Measurements from ENCODE around the gene TSPAN17. TPM values are rescaled to one million over a fixed set of nuclear protein-coding genes. Genes with fewer than 3 reads are reported as not detected.

Gene TSPAN17
- total RNA-seq, 1 donor from 2014 or later, result 49.8 TPM

DNA sequence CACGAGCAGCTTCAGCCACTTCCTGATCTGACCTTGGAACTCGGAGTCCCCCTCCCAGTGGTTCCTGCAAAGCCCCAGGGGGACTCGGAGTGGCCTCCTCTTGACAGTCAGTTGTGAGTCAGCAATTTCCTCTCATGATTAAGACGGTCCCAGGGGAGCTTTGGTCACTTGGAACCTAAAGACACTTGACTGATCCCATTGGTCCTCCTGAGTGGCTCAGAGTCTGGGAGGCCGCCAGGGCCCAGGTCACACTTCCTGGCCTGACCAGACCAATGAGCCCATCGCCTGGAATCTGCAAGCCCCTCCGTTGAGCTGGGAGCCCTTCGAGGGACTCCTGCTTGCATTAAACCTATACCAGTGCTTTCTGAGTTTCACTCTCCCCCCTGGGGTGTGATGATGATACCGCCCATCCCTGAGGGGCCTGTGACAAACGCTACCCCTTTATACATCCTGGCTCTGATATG is 29.1 kb downstream of the TSPAN17 start:
- TF ChIP-seq, protein P1, sequence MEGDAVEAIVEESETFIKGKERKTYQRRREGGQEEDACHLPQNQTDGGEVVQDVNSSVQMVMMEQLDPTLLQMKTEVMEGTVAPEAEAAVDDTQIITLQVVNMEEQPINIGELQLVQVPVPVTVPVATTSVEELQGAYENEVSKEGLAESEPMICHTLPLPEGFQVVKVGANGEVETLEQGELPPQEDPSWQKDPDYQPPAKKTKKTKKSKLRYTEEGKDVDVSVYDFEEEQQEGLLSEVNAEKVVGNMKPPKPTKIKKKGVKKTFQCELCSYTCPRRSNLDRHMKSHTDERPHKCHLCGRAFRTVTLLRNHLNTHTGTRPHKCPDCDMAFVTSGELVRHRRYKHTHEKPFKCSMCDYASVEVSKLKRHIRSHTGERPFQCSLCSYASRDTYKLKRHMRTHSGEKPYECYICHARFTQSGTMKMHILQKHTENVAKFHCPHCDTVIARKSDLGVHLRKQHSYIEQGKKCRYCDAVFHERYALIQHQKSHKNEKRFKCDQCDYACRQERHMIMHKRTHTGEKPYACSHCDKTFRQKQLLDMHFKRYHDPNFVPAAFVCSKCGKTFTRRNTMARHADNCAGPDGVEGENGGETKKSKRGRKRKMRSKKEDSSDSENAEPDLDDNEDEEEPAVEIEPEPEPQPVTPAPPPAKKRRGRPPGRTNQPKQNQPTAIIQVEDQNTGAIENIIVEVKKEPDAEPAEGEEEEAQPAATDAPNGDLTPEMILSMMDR (IDR thresholded peaks at IDR 0.05), result no peak
- H3K27me3 Mint-ChIP-seq (ENCODE audit: low read depth), result peaks cover 22% of the 10 kb centered on the region
- peaks cover 11% of the 10 kb centered on the region for H3K4me1 Mint-ChIP-seq (ENCODE audit: low read depth)
- peaks cover 1% of the 10 kb centered on the region for H3K36me3 Mint-ChIP-seq (ENCODE audit: low read depth)
- no peak overlapping the region for H3K27ac Mint-ChIP-seq (ENCODE audit: unreplicated experiment)
- no peak for DNase-seq (ENCODE audit: low spot score)
- no peaks in the 10 kb centered on the region for H3K9me3 Mint-ChIP-seq (ENCODE audit: low read depth)
- H3K4me3 Mint-ChIP-seq (ENCODE audit: unreplicated experiment), result no peak overlapping the region

DNA sequence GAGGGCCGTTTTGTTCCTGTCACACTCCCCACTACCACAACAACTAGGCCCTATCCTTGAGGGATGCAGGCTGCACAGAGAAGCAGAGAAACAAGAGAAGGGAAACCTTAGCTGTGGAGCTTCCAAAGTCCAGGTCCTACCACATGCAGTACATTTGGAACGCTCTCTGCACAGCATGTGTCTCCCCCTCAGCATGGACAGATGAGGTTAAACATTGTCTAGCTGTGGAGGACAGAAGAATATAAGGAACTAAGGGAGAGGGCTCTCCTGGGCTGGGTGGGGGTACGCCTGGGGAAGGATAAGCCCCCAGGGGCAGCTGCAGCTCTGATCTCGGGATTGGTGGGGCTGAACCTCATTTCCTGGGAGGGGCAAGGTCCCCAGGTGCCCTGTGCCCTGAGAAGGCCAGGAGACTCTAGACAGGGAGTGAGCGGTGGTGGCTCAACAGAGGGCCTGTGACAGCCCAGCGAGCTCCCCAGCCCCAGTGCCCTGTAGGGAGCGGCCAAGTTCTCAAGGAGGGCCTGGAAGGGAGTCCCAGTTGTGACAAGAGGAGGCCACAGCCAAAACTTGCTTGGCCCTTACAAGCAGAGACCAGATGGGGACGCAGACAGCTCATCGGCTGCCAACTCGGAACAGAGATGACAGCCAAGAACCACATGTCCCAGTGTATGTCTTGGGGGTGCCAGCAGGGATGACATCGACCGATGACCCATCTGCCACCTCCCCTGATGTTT is 30.1 kb downstream of the TSPAN17 start:
- H3K27ac Mint-ChIP-seq (ENCODE audit: unreplicated experiment), result no peak overlapping the region
- no peak for DNase-seq (ENCODE audit: low spot score)
- H3K36me3 Mint-ChIP-seq (ENCODE audit: low read depth), result peaks cover 1% of the 10 kb centered on the region
- TF ChIP-seq, protein P1 (IDR thresholded peaks at IDR 0.05), result no peak
- H3K9me3 Mint-ChIP-seq (ENCODE audit: low read depth), result no peaks in the 10 kb centered on the region
- peaks cover 11% of the 10 kb centered on the region for H3K4me1 Mint-ChIP-seq (ENCODE audit: low read depth)
- no peak overlapping the region for H3K4me3 Mint-ChIP-seq (ENCODE audit: unreplicated experiment)
- peaks cover 22% of the 10 kb centered on the region for H3K27me3 Mint-ChIP-seq (ENCODE audit: low read depth)

DNA sequence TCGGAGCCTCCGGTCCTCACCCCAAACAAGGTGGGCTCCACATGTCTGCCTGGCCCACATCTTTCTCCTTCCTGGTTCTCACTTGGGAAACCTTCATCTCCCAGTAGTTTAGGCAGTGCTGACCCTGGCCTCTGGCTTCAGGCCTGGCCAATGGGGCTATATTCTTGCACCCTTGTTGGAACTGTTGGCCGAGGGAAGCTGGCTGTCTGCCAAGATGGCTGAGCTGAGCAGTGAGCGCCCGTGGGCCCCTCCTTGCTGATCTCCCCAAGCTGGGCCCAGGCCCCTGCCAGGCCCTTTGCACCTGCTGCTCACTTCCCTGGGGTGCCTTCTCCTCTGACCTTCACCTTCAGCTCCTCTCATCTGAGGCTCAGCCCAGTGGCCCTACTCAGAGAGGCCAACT is 31.3 kb downstream of the TSPAN17 start:
- H3K4me3 Mint-ChIP-seq (ENCODE audit: unreplicated experiment), result no peak overlapping the region
- peaks cover 11% of the 10 kb centered on the region for H3K4me1 Mint-ChIP-seq (ENCODE audit: low read depth)
- H3K27me3 Mint-ChIP-seq (ENCODE audit: low read depth), result peaks cover 24% of the 10 kb centered on the region
- H3K27ac Mint-ChIP-seq (ENCODE audit: unreplicated experiment), result no peak overlapping the region
- H3K36me3 Mint-ChIP-seq (ENCODE audit: low read depth), result peaks cover 1% of the 10 kb centered on the region
- DNase-seq (ENCODE audit: low spot score), result no peak
- TF ChIP-seq, protein P1 (IDR thresholded peaks at IDR 0.05), result no peak
- H3K9me3 Mint-ChIP-seq (ENCODE audit: low read depth), result no peaks in the 10 kb centered on the region

DNA sequence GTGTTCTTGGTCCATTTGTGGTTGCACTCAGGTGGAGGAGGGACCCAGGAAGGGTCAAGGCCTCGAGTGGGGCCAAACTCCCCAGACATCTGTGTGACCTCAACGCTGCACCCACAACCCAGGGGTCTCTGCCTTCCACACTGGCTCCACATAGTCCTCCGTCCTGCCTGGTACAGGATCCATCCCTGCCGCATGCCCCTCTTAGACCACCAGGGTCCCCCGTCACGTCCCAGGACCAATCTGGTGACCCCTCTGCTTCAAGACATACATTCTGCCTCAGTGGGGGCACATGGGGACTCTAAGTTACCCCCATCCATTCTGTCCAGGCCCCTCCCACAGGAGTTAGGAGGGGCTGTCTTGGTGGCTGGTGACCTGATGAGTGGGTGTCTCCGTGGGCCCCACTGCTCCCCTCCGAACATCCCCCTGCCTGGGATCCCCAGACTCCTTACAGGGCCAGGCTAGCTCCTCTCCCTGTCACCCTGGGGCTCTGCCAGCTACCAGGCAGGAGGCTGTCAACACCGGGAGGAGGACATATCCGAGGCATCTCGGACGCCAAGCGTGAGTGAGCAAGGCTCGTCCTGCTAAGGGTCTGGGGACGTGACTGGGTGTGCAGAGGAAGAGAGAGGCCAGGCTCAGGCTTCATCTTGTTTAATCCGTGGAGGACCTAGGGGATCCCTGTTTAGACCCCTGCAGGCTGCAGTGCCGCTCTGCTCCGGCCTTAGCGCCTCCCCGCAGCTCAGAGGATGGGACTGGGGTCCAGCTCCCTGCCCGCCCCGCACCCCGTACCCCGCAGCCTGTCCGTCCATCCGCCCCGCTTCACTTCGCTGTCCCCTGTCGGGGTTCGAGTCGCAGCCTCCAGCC is 32.3 kb downstream of the TSPAN17 start:
- H3K4me1 Mint-ChIP-seq (ENCODE audit: low read depth), result peaks cover 11% of the 10 kb centered on the region
- H3K4me3 Mint-ChIP-seq (ENCODE audit: unreplicated experiment), result no peak overlapping the region
- TF ChIP-seq, protein P1 (IDR thresholded peaks at IDR 0.05), result no peak
- DNase-seq (ENCODE audit: low spot score), result no peak
- no peak overlapping the region for H3K27ac Mint-ChIP-seq (ENCODE audit: unreplicated experiment)
- H3K9me3 Mint-ChIP-seq (ENCODE audit: low read depth), result no peaks in the 10 kb centered on the region
- H3K27me3 Mint-ChIP-seq (ENCODE audit: low read depth), result peaks cover 29% of the 10 kb centered on the region
- peaks cover 1% of the 10 kb centered on the region for H3K36me3 Mint-ChIP-seq (ENCODE audit: low read depth)

DNA sequence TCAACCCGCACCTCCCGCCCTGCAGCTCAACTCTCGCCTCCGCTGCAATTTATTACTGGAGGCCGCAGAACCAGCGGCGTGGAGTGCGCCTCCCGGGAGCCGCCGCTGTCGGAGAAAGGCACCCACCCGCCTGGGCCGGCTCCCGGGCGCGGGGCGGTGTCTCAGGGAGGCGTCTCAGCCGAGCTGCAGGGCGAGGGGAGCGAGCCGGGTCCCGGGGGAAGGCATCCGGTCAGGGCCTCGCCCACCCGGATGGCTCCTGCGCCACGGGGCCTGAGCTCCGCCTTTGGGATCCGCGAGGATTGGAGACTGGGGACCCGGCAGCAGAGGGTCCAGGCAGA is 32.9 kb downstream of the TSPAN17 start:
- H3K4me3 Mint-ChIP-seq (ENCODE audit: unreplicated experiment), result no peak overlapping the region
- DNase-seq (ENCODE audit: low spot score), result no peak

More for the DNA sequence above, 32.9 kb downstream of the TSPAN17 start:
- TF ChIP-seq, protein P1 (IDR thresholded peaks at IDR 0.05), result no peak
- H3K9me3 Mint-ChIP-seq (ENCODE audit: low read depth), result peaks cover 4% of the 10 kb centered on the region
- H3K36me3 Mint-ChIP-seq (ENCODE audit: low read depth), result peaks cover 6% of the 10 kb centered on the region
- H3K27me3 Mint-ChIP-seq (ENCODE audit: low read depth), result peaks cover 35% of the 10 kb centered on the region
- no peak overlapping the region for H3K27ac Mint-ChIP-seq (ENCODE audit: unreplicated experiment)
- peaks cover 11% of the 10 kb centered on the region for H3K4me1 Mint-ChIP-seq (ENCODE audit: low read depth)
